Spleen (tissue), 7 donors: ENCODE data around the gene EDAR.

Experiments
- POLR2AphosphoS5 ChIP-seq, 3 donors: sonication (generic); formaldehyde crosslinking; IDR thresholded peaks; one replicate each; pipeline ENCODE4 v1.5.1; 2017; ENCODE audit warnings: antibody characterized with exemption in 3 of 3
- TF ChIP-seq, protein P1 (sequence below), 11 experiments: fragments of 200-600 bp in 7 of 11; fragments of 450-650 bp in 4 of 11; sonication (generic) in 4 of 11; IDR thresholded peaks in 8 of 11; conservative IDR thresholded peaks in 3 of 11; 1 replicate in 7 of 11; 2 replicates in 4 of 11; pipeline versions ENCODE4 v1.4.0 to v1.8.0; 2016 to 2021; ENCODE audit warnings: antibody characterized with exemption in 11 of 11, inconsistent platforms in 4 of 11, mild to moderate bottlenecking in 1 of 11
- donor health status: DM: no; HTN: no; CAD: no; lungs with moderate emphysema.
- donor health status: DM: no; HTN: no; CAD: no.
- donor health status: DM: no; HTN: no; CAD: no.

DNA sequence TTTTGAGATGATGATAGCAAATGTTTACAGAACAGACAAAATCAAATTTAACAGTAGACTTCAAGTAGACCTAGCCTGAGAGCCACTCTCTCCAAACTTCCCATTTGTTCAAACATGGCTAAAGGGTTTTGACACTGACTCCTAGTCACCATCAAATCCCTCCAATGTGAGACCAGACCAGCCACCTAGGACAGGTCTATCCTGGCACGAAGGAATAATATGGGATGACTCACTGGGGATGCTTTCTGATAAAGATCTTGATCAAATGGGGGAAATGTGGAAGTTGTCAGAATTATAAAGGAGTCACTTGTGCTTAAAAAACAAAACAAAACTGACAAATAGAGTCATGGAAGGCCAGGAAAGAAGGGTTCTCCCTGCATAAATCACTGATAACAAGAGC, 95.7 kb downstream of the EDAR start:
- TF ChIP-seq, protein P1, sequence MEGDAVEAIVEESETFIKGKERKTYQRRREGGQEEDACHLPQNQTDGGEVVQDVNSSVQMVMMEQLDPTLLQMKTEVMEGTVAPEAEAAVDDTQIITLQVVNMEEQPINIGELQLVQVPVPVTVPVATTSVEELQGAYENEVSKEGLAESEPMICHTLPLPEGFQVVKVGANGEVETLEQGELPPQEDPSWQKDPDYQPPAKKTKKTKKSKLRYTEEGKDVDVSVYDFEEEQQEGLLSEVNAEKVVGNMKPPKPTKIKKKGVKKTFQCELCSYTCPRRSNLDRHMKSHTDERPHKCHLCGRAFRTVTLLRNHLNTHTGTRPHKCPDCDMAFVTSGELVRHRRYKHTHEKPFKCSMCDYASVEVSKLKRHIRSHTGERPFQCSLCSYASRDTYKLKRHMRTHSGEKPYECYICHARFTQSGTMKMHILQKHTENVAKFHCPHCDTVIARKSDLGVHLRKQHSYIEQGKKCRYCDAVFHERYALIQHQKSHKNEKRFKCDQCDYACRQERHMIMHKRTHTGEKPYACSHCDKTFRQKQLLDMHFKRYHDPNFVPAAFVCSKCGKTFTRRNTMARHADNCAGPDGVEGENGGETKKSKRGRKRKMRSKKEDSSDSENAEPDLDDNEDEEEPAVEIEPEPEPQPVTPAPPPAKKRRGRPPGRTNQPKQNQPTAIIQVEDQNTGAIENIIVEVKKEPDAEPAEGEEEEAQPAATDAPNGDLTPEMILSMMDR (IDR thresholded peaks at IDR 0.05 in 8 of 11, conservative IDR thresholded peaks at IDR 0.05 in 3 of 11) = no peak
- TF ChIP-seq POLR2AphosphoS5 (IDR thresholded peaks at IDR 0.05) = no peak
